ENCODE measurements around the gene MED12L.

MED12L gene

DNA sequence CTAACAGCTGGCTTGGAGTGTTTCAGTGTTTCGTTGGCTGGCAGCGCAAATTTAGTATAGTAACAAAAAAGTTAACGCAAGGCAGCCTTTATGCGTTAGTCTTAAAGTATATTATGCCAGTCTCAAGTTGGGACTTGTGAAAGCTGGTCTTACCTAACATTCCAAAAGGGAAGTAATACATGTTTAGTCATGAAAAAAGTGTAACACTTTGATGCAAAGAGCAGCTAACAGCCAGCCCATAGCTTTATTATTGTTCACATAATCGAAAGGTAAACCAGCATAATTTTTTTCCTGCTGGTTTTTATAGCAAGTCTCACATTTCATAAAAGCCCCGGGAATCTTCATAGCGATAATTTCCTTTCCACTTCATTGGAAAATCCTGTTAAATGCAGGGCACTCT lies 233.5 kb downstream of the MED12L start:
- TF ChIP-seq, protein P1, sequence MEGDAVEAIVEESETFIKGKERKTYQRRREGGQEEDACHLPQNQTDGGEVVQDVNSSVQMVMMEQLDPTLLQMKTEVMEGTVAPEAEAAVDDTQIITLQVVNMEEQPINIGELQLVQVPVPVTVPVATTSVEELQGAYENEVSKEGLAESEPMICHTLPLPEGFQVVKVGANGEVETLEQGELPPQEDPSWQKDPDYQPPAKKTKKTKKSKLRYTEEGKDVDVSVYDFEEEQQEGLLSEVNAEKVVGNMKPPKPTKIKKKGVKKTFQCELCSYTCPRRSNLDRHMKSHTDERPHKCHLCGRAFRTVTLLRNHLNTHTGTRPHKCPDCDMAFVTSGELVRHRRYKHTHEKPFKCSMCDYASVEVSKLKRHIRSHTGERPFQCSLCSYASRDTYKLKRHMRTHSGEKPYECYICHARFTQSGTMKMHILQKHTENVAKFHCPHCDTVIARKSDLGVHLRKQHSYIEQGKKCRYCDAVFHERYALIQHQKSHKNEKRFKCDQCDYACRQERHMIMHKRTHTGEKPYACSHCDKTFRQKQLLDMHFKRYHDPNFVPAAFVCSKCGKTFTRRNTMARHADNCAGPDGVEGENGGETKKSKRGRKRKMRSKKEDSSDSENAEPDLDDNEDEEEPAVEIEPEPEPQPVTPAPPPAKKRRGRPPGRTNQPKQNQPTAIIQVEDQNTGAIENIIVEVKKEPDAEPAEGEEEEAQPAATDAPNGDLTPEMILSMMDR (IDR thresholded peaks at IDR 0.05; ENCODE audit: poor library complexity, severe bottlenecking), result no peak
- Histone ChIP-seq H3K27ac (ENCODE audit: poor library complexity, severe bottlenecking) (peak overlapping the region; percentile 99), H3K36me3 (ENCODE audit: low read depth) (peaks cover 17% of the 10 kb centered on the region), H3K4me1 (ENCODE audit: insufficient read depth, poor library complexity, severe bottlenecking) (peaks cover 47% of the 10 kb centered on the region), H3K9me3 (ENCODE audit: severe bottlenecking) (no peaks in the 10 kb centered on the region), H3K27me3 (ENCODE audit: insufficient read depth, poor library complexity, severe bottlenecking) (no peaks in the 10 kb centered on the region), H3K4me3 (ENCODE audit: severe bottlenecking) (peak overlapping the region; percentile 12)
- no peak for DNase-seq (ENCODE audit: low spot score)
- ATAC-seq (ENCODE audit: low read depth), result peak; percentile 50

DNA sequence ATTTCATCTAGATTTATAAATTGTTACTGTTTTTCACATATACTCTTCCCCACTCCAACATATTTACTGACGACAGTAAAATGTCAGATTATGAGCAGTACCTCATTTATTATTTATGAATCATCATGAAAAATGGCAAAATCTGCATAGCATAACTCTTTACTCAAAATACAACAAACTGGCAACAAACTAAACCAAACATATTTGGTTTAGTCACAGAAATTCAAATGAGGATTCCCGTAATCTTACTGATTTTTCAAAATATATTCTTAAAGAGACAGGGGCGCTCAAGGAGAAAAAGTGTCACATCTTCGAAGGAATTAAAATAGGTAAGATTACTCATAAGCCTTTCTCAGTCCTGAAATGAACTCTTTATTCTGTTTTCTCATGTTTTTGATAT lies 234.2 kb downstream of the MED12L start:
- TF ChIP-seq, protein P1 (IDR thresholded peaks at IDR 0.05; ENCODE audit: poor library complexity, severe bottlenecking), result no peak
- ATAC-seq (ENCODE audit: low read depth) (peak; percentile 22), DNase-seq (ENCODE audit: low spot score) (no peak)
- H3K36me3 ChIP-seq (ENCODE audit: low read depth), result peaks cover 12% of the 10 kb centered on the region
- peak overlapping the region; percentile 99 for H3K27ac ChIP-seq (ENCODE audit: poor library complexity, severe bottlenecking)
- H3K9me3 ChIP-seq (ENCODE audit: severe bottlenecking), result no peaks in the 10 kb centered on the region
- peaks cover 51% of the 10 kb centered on the region for H3K4me1 ChIP-seq (ENCODE audit: insufficient read depth, poor library complexity, severe bottlenecking)
- H3K4me3 ChIP-seq (ENCODE audit: severe bottlenecking), result peak overlapping the region; percentile 12
- no peaks in the 10 kb centered on the region for H3K27me3 ChIP-seq (ENCODE audit: insufficient read depth, poor library complexity, severe bottlenecking)

DNA sequence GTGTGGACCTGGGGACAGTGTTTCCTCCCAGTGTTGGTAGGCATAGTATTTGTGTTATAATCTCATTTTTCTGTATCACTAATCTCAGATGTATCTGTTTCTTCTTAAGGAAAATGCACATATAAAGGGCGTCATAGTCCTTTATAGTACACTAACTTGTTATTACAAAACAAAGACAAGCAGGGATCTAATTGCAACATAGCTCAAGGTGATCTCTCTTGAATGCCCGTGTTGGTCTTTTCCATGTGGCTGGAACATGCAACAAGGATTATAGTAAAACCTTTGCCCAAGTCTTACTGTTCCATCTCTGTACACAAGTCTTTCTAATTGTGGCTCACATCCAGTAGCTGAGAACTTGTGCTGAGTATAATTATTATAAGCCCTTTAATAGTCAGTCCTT lies 234.7 kb downstream of the MED12L start:
- H3K36me3 ChIP-seq (ENCODE audit: low read depth), result peaks cover 7% of the 10 kb centered on the region
- H3K27me3 ChIP-seq (ENCODE audit: insufficient read depth, poor library complexity, severe bottlenecking), result no peaks in the 10 kb centered on the region
- H3K27ac ChIP-seq (ENCODE audit: poor library complexity, severe bottlenecking), result peak overlapping the region; percentile 99
- ATAC-seq (ENCODE audit: low read depth) (0 out of 3 replicates have a peak, but pooled peaks have one; percentile 8), DNase-seq (ENCODE audit: low spot score) (no peak)
- TF ChIP-seq, protein P1 (IDR thresholded peaks at IDR 0.05; ENCODE audit: poor library complexity, severe bottlenecking), result no peak
- no peaks in the 10 kb centered on the region for H3K9me3 ChIP-seq (ENCODE audit: severe bottlenecking)
- H3K4me1 ChIP-seq (ENCODE audit: insufficient read depth, poor library complexity, severe bottlenecking), result peaks cover 54% of the 10 kb centered on the region
- peak overlapping the region; percentile 12 for H3K4me3 ChIP-seq (ENCODE audit: severe bottlenecking)

DNA sequence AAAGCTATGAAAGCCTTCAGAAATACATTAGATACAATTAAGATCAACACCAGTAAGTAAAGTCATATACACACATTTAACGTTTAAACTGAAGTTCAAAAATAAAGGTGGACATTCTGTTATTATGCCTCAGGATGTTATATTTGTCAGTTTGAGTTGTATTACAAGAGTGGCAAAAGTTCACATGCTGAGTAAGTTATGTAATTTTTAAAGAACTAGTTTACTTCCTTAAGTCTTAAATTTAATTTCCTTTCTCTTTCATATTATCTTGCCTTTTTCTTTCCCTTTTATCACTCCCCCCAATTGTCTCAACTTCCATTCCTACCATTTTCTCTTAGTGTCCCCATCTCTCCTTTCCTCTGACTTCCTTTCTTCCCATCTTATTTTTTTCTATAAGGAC lies 236.1 kb downstream of the MED12L start:
- no peak for ATAC-seq (ENCODE audit: low read depth)
- DNase-seq (ENCODE audit: low spot score), result no peak
- Histone ChIP-seq H3K4me3 (ENCODE audit: severe bottlenecking) (no peak overlapping the region), H3K27ac (ENCODE audit: poor library complexity, severe bottlenecking) (peak overlapping the region; percentile 99), H3K4me1 (ENCODE audit: insufficient read depth, poor library complexity, severe bottlenecking) (peaks cover 54% of the 10 kb centered on the region), H3K27me3 (ENCODE audit: insufficient read depth, poor library complexity, severe bottlenecking) (no peaks in the 10 kb centered on the region), H3K9me3 (ENCODE audit: severe bottlenecking) (no peaks in the 10 kb centered on the region), H3K36me3 (ENCODE audit: low read depth) (no peaks in the 10 kb centered on the region)
- TF ChIP-seq, protein P1 (IDR thresholded peaks at IDR 0.05; ENCODE audit: poor library complexity, severe bottlenecking), result no peak

DNA sequence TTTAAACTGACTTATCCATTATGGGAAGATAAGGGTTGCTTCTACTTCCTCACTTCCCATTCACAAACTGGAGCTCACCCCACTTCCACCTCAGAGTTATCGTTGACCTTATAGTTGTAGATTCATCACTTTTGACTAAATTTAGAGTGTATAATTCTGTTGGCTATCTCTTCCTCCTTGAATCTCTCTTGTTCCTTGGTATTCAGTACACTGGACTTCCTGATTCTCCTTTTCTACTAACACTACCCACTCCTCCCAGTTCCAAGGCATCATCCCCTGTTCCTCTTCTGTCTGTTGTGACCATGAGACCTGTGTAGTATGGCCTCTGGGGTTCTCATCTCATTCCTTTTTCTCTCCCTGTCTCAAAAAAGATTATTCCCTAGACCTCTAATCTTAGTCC lies 237.0 kb downstream of the MED12L start:
- H3K36me3 ChIP-seq (ENCODE audit: low read depth), result no peaks in the 10 kb centered on the region
- H3K27me3 ChIP-seq (ENCODE audit: insufficient read depth, poor library complexity, severe bottlenecking), result no peaks in the 10 kb centered on the region
- DNase-seq (ENCODE audit: low spot score) (no peak), ATAC-seq (ENCODE audit: low read depth) (no peak)
- H3K9me3 ChIP-seq (ENCODE audit: severe bottlenecking), result no peaks in the 10 kb centered on the region
- no peak overlapping the region for H3K4me3 ChIP-seq (ENCODE audit: severe bottlenecking)
- peaks cover 47% of the 10 kb centered on the region for H3K4me1 ChIP-seq (ENCODE audit: insufficient read depth, poor library complexity, severe bottlenecking)
- TF ChIP-seq, protein P1 (IDR thresholded peaks at IDR 0.05; ENCODE audit: poor library complexity, severe bottlenecking), result no peak
- H3K27ac ChIP-seq (ENCODE audit: poor library complexity, severe bottlenecking), result no peak overlapping the region
